ENCODE measurements around the gene TSPAN17. TPM values are rescaled to one million over a fixed set of nuclear protein-coding genes. Genes with fewer than 3 reads are reported as not detected.

Gene TSPAN17
- total RNA-seq, 1 experiment from 2014 or later, result 23.3 TPM

DNA sequence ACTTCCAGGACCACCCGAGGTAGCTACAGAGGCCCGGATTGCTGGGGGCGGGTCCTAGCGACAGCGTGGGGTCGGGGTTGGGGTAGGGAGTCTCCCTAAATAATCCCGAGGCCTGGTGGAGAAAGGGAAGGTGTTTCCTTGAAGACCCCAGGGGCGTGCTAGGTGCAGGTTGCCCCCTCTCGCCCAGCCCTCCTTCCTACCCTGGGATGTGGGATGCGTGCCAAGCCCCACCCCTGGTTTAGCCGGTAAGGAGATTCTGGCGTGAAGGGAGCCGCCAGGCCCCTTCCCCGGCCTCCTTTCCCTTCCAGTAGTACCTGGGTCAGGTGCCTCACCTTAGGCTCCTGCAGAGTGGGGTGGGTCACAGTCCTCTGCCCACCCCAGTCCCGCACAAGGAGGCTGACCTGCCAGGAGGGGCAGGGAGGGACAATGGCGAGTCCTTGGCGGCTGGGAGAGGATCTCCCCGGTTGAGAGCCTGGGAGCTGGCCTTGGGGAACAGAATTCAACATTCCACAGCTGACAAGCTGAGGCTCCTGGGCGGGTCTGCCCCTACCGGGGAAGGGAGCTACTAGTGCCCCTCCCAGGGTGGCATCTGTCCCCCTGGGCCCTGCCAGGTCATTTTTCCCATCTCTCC lies 674 bp downstream of the TSPAN17 start:
- no peak for TF ChIP-seq EZH2 (IDR thresholded peaks at IDR 0.05; ENCODE audit: borderline replicate concordance, low read depth, low read length, poor library complexity, severe bottlenecking)
- TF ChIP-seq, protein P1, sequence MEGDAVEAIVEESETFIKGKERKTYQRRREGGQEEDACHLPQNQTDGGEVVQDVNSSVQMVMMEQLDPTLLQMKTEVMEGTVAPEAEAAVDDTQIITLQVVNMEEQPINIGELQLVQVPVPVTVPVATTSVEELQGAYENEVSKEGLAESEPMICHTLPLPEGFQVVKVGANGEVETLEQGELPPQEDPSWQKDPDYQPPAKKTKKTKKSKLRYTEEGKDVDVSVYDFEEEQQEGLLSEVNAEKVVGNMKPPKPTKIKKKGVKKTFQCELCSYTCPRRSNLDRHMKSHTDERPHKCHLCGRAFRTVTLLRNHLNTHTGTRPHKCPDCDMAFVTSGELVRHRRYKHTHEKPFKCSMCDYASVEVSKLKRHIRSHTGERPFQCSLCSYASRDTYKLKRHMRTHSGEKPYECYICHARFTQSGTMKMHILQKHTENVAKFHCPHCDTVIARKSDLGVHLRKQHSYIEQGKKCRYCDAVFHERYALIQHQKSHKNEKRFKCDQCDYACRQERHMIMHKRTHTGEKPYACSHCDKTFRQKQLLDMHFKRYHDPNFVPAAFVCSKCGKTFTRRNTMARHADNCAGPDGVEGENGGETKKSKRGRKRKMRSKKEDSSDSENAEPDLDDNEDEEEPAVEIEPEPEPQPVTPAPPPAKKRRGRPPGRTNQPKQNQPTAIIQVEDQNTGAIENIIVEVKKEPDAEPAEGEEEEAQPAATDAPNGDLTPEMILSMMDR (conservative IDR thresholded peaks at IDR 0.05; ENCODE audit: low read depth, low read length), result no peak
- H3K27ac ChIP-seq (ENCODE audit: low read depth, low read length, poor library complexity, severe bottlenecking), result peak overlapping the region; percentile 82
- intact Hi-C loops (cut with micrococcal nuclease; ENCODE audit: unreplicated experiment), result no loop called here
- peak overlapping the region; percentile 79 for H3K4me3 ChIP-seq (ENCODE audit: low read depth, low read length, poor library complexity, severe bottlenecking)
- DNase-seq (ENCODE audit: low spot score), result peak; percentile 52
- no peaks in the 10 kb centered on the region for H3K27me3 ChIP-seq (replicated peaks; ENCODE audit: insufficient read depth, low read depth, low read length, poor library complexity)
- no peaks in the 10 kb centered on the region for H3K36me3 ChIP-seq (ENCODE audit: insufficient read depth, low read length, poor library complexity, severe bottlenecking)
- no peaks in the 10 kb centered on the region for H3K9me3 ChIP-seq (ENCODE audit: low read depth, low read length, poor library complexity, severe bottlenecking)
- BruUV-seq (replicated peaks), result no TSS peak
- ChIA-PET POLR2A (ENCODE audit: low non-redundant PET) (no interaction called here), CTCF (interaction anchor here (2.3 kb wide), 1 partner anchor 13 kb away, joined by 11 read pairs; no protein-coding TSS in a partner anchor)
- H3K4me1 ChIP-seq (ENCODE audit: insufficient read depth, low read length, poor library complexity, severe bottlenecking), result no peaks in the 10 kb centered on the region

DNA sequence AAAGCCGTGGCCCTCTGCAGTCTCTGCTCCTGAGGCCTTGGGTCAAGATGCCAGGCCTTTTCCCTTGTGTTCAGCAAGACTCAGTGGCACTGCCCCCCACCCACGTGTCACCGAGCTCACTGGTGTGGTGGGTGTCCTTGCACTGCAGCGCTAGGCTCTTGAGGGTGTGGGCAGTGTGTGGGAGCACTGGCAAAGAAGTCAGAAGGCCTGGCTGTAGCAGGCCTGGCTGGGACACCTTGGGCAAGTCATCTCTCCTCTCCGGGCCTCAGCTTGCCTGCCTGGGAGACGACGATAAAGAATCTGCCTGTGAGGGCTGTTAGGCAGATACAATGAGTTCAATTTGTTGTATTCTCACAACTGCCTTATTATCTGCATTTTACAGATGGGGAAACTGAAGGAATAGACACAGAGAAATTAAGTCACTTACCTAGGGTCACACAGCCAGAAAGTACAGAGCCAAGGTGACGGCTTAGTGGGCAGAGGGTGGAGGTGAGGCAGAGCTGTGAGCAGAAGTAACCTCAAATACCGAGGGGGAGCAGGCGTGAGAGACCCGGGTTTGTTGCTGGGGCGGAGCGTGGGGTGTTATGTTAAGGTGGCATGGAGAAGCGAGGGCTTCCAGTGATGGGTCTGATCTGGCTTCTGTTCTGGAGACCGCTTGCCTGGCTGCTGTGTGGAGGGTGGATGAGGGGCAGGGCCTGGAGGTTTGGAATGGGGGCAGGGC lies 1.4 kb downstream of the TSPAN17 start:
- ChIA-PET POLR2A (ENCODE audit: low non-redundant PET) (no interaction called here), CTCF (interaction anchor here (2.3 kb wide), 1 partner anchor 12 kb away, joined by 11 read pairs; no protein-coding TSS in a partner anchor)
- Histone ChIP-seq H3K4me1 (ENCODE audit: insufficient read depth, low read length, poor library complexity, severe bottlenecking) (no peaks in the 10 kb centered on the region), H3K36me3 (ENCODE audit: insufficient read depth, low read length, poor library complexity, severe bottlenecking) (no peaks in the 10 kb centered on the region), H3K4me3 (ENCODE audit: low read depth, low read length, poor library complexity, severe bottlenecking) (peak overlapping the region; percentile 79), H3K27ac (ENCODE audit: low read depth, low read length, poor library complexity, severe bottlenecking) (no peak overlapping the region), H3K27me3 (replicated peaks; ENCODE audit: insufficient read depth, low read depth, low read length, poor library complexity) (no peaks in the 10 kb centered on the region), H3K9me3 (ENCODE audit: low read depth, low read length, poor library complexity, severe bottlenecking) (no peaks in the 10 kb centered on the region)
- no TSS peak for BruUV-seq (replicated peaks)
- TF ChIP-seq, protein P1 (conservative IDR thresholded peaks at IDR 0.05; ENCODE audit: low read depth, low read length), result no peak
- TF ChIP-seq EZH2 (IDR thresholded peaks at IDR 0.05; ENCODE audit: borderline replicate concordance, low read depth, low read length, poor library complexity, severe bottlenecking), result no peak
- intact Hi-C loops (cut with micrococcal nuclease; ENCODE audit: unreplicated experiment), result no loop called here
- DNase-seq (ENCODE audit: low spot score), result no peak

DNA sequence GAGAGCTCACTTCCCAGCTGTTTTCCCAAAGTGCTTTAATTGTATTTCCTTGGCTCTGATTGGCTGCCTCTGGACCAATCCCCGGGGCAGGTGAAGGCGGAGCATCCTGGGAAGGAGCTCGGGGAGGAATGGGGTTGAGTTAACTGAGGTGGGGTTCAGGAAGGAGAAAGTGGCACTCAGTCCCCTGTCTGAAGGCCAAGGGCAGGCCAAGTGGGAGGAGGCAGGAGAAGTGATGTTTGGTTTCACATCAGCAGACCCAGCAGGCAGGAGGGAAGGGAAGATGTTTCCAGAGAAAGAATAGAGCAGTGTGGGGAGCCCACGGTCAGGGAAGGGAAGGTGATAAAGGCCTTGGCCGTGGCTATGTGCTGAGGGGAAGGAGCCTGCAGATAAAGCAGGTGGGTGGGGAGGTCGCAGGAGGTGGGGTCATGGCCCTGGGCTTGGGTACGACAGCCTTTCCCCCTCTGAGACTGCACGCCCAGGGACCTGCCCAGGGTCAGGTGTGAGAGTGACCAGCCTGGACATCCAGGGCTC lies 3.1 kb downstream of the TSPAN17 start:
- POLR2A ChIA-PET (ENCODE audit: low non-redundant PET), result interaction anchor here (0.6 kb wide), 1 partner anchor 215 kb away, joined by 3 read pairs; no protein-coding TSS in a partner anchor
- Histone ChIP-seq H3K4me3 (ENCODE audit: low read depth, low read length, poor library complexity, severe bottlenecking) (no peak overlapping the region), H3K9me3 (ENCODE audit: low read depth, low read length, poor library complexity, severe bottlenecking) (no peaks in the 10 kb centered on the region), H3K27me3 (replicated peaks; ENCODE audit: insufficient read depth, low read depth, low read length, poor library complexity) (no peaks in the 10 kb centered on the region), H3K27ac (ENCODE audit: low read depth, low read length, poor library complexity, severe bottlenecking) (no peak overlapping the region), H3K4me1 (ENCODE audit: insufficient read depth, low read length, poor library complexity, severe bottlenecking) (no peaks in the 10 kb centered on the region), H3K36me3 (ENCODE audit: insufficient read depth, low read length, poor library complexity, severe bottlenecking) (no peaks in the 10 kb centered on the region)
- no TSS peak for BruUV-seq (replicated peaks)
- CTCF ChIA-PET, result interaction anchor here (0.8 kb wide), 1 partner anchor 8 kb away, joined by 4 read pairs; no protein-coding TSS in a partner anchor
- intact Hi-C loops (cut with micrococcal nuclease; ENCODE audit: unreplicated experiment), result no loop called here
- peak; percentile 31 for DNase-seq (ENCODE audit: low spot score)
- TF ChIP-seq EZH2 (IDR thresholded peaks at IDR 0.05; ENCODE audit: borderline replicate concordance, low read depth, low read length, poor library complexity, severe bottlenecking), result no peak
- TF ChIP-seq, protein P1 (conservative IDR thresholded peaks at IDR 0.05; ENCODE audit: low read depth, low read length), result no peak

Data from A673 (cell line).